Heart right ventricle (tissue), 16 donors: ENCODE measurements around the gene RAD50. TPM values are rescaled to one million over a fixed set of nuclear protein-coding genes. Genes with fewer than 3 reads are reported as not detected.

Source experiments
- ATAC-seq, 8 donors: fragments of 200-7000 bp; cut with Tn5 transposase; one replicate each; pipeline ENCODE4 v1.9.1; 2020; ENCODE audit warnings: mild to moderate bottlenecking in 8 of 8, moderate library complexity in 8 of 8, moderate number of reproducible peaks in 1 of 8
- DNase-seq, 2 donors: peaks; one replicate each; pipeline ENCODE4 v3.0.0-alpha.2; 2020
- H3K27ac ChIP-seq, 10 donors: fragments of 200-600 bp; sonication (generic) in 2 of 10; one replicate each; pipeline versions ENCODE4 v1.5.0 to v1.8.0; 2020 to 2022; ENCODE audit warnings: mild to moderate bottlenecking in 3 of 10
- H3K27me3 ChIP-seq, 7 donors: fragments of 200-600 bp; one replicate each; pipeline ENCODE4 v1.8.0; 2021 to 2022; ENCODE audit warnings: mild to moderate bottlenecking in 2 of 7
- H3K36me3 ChIP-seq, 9 donors: fragments of 200-600 bp; sonication (generic) in 1 of 9; one replicate each; pipeline versions ENCODE4 v1.5.0 to v1.8.0; 2020 to 2022; ENCODE audit warnings: mild to moderate bottlenecking in 2 of 9
- H3K4me1 ChIP-seq, 9 donors: fragments of 200-600 bp; sonication (generic) in 1 of 9; one replicate each; pipeline versions ENCODE4 v1.5.0 to v1.8.0; 2020 to 2022; ENCODE audit warnings: mild to moderate bottlenecking in 4 of 9
- H3K4me3 ChIP-seq, 10 donors: fragments of 200-600 bp; sonication (generic) in 2 of 10; one replicate each; pipeline versions ENCODE4 v1.5.0 to v1.8.0; 2020 to 2022; ENCODE audit warnings: mild to moderate bottlenecking in 7 of 10, moderate library complexity in 2 of 10
- H3K9me3 ChIP-seq, 11 donors: fragments of 200-600 bp in 10 of 11; sonication (generic) in 2 of 11; one replicate each; pipeline versions ENCODE4 v1.5.0 to v1.8.0; 2013 to 2022; ENCODE audit warnings: mild to moderate bottlenecking in 2 of 11, control low read depth in 1 of 11, moderate library complexity in 1 of 11
- WGBS, 2 donors: extraction: QIAGEN DNeasy Blood & Tissue Kit; methylation state at CpG; one replicate each; pipeline ENCODE4 v1.1.7; 2013; ENCODE audit warnings: inconsistent platforms in 1 of 2; 5-methylcytosine and 5-hydroxymethylcytosine counted together
- intact Hi-C, 10 donors: fragments of 100-400 bp; cut with DNase I; formaldehyde crosslinking; loops; one replicate each; pipeline versions ENCODE4 v1.11.1 to v1.14.2; 2022
- polyA plus RNA-seq, 2 donors: library from polyadenylated mRNA; stranded (reverse); fragments of 200-250 nt; gene quantifications; one replicate each; pipeline ENCODE4 v1.2.3, GENCODE V29; 2013
- total RNA-seq, 10 donors: library from RNA; stranded (reverse); fragmentation: NEBNext Ultra II Directional in 3 of 10; extraction: Animal tissue kit (Norgen Biotek cat#: 25700) in 3 of 10; gene quantifications; one replicate each; pipeline versions ENCODE4 v1.2.1 to v1.2.4, GENCODE V29; 2021 to 2023
- TF ChIP-seq, protein P1 (sequence below), 9 donors: fragments of 200-600 bp; sonication (generic) in 2 of 9; IDR thresholded peaks; one replicate each; pipeline versions ENCODE4 v1.5.0 to v1.8.0; 2021 to 2022; ENCODE audit warnings: antibody characterized with exemption in 9 of 9, mild to moderate bottlenecking in 5 of 9, moderate library complexity in 1 of 9
- donor health status: Arrhythmogenic right ventricular cardiomyopathy.
- donor health status: ischemic (EF 13 %, LVEDD 7.1; RV severe dilation, severe dysfunction).
- donor health status: healthy with polysubstance abuse.
- donor health status: DM: no; HTN: yes; CAD: no.
- donor health status: DM: no; HTN: no; CAD: no.
- donor health status: ischemic (EF 25% LVEDD 6.9; RV normal size, moderate dysfunction).
- donor health status: ischemic (EF 25% LVEDD 5.7; RV mildly dilated, moderate dysfunction).
- donor health status: healthy.
- donor health status: DM: yes; HTN: yes; CAD: no.
- donor health status: Ischemic cardiomyopathy.
- donor health status: ischemic (EF 35%, LVEDD 5.7; RV mildly dilated, moderate dysfunction).
- donor health status: nonischemic (EF 11% LVEDD 7.7; RV severe dilation, severe dysfunction).
- donor health status: DM: yes; HTN: yes; CAD: no.
- donor health status: PGD.
- donor health status: ischemic (EF 29% LVEDD 5.4; RV normal size, mild dysfunction).
- donor health status: nonischemic (EF 23%, LVEDD 6.1; RV moderate dilation, normal function).

RAD50 gene
- total and polyA plus RNA-seq, 12 donors, result 6.8 to 38.5 (median 31.8) TPM

DNA sequence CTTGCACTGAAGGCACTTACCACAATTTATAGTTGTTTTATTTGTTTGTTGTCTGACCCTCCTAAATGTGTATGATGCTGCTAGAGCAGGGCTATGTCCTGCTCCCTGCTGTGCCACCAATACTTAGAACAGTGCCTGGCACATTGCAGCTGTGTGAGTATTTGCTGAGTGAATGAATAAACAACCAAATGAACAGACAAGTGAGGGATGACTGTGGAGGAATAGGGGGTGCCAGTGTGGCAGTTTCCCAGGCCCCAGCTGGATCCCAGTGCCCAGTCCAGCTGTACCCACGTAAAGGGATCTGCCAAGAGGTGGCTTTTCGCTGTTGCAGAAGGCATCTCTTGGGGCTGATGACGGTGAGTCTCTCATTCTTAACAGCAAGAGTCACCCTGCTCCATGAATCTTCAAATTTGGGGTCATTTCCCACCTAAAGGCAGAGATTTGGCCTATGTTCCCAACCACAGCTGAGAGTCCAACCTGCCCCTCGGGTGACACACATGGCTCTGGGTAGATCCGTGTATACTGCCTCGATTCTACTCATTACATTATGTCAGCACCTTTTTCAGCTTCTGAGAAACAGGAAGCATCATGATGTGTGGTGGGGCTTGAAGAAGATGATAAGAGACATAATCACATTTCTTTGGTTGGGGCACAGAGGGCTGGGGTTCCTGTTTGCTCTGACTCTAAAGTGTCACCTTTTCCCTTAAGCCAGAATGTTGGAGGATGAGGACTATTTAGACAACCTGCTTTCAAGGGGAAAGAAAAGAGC, 27.7 kb upstream of the RAD50 start:
- ATAC-seq (no peak), DNase-seq (no peak)
- WGBS, 2 donors, result 77 to 78% methylated on average over 6 of the region's 6 CpGs
- H3K36me3 ChIP-seq, result no peaks in the 10 kb centered on the region
- H3K9me3 ChIP-seq, result no peaks in the 10 kb centered on the region
- peaks cover 0 to 6% (median 3%) of the 10 kb centered on the region in 9 donors for H3K4me1 ChIP-seq
- TF ChIP-seq, protein P1, sequence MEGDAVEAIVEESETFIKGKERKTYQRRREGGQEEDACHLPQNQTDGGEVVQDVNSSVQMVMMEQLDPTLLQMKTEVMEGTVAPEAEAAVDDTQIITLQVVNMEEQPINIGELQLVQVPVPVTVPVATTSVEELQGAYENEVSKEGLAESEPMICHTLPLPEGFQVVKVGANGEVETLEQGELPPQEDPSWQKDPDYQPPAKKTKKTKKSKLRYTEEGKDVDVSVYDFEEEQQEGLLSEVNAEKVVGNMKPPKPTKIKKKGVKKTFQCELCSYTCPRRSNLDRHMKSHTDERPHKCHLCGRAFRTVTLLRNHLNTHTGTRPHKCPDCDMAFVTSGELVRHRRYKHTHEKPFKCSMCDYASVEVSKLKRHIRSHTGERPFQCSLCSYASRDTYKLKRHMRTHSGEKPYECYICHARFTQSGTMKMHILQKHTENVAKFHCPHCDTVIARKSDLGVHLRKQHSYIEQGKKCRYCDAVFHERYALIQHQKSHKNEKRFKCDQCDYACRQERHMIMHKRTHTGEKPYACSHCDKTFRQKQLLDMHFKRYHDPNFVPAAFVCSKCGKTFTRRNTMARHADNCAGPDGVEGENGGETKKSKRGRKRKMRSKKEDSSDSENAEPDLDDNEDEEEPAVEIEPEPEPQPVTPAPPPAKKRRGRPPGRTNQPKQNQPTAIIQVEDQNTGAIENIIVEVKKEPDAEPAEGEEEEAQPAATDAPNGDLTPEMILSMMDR (IDR thresholded peaks at IDR 0.05), result no peak
- no peaks in the 10 kb centered on the region for H3K27me3 ChIP-seq
- H3K4me3 ChIP-seq, result no peak overlapping the region
- intact Hi-C loops, result loop anchor here in 6 of 10 donors (5.0 to 10.0 kb wide), 4 partner anchors 186 to 296 kb away; partner anchors contain the start of gene SOWAHA (in 2 of the 6)
- no peak overlapping the region for H3K27ac ChIP-seq

DNA sequence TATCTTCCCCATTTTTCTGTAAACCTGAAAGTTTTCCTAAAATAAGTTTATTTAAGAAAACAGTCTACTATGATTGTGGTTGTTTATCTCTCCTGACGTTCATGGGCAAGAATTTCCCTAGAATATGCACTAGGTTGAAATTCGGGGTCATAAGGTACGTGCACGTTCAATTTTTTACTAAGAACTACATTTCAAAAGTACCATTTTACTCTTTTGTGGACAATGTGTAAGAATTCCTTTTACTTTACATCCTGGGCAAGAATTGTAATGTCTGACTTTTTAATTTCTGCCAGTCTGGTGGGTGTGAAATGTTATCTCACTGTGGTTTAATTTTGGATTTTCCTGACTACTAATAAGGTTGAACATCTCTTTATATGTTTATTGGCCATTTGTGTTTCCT, 25.8 kb upstream of the RAD50 start:
- no peak for ATAC-seq
- intact Hi-C loops, result no loop called here
- Histone ChIP-seq H3K9me3 (no peaks in the 10 kb centered on the region), H3K36me3 (no peaks in the 10 kb centered on the region), H3K4me3 (no peak overlapping the region), H3K4me1 (peaks cover 0 to 6% (median 3%) of the 10 kb centered on the region in 9 donors), H3K27ac (no peak overlapping the region), H3K27me3 (no peaks in the 10 kb centered on the region)
- DNase-seq, result no peak
- TF ChIP-seq, protein P1 (IDR thresholded peaks at IDR 0.05), result no peak
- 85 to 93% methylated on average over 4 of the region's 4 CpGs for WGBS, 2 donors

DNA sequence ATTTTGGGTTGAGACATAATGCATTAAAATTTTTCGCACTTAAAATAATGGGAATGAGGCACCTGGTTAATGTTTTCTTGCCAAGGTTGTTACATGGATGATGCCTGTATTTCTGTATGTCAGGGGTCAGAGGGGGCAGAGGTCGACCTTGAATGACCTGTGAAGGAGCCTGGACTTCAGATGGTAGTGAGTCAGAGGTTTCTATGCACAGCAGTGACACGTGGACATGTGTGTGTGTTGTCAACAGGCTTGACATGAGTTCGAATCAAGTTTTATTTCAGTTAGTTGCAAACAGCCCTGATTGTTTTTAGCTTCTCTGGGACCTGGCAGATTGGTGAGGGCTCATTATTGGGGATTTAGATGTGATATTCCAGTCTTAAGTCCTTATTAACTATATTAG, 17.1 kb upstream of the RAD50 start:
- H3K4me3 ChIP-seq, result no peak overlapping the region
- H3K27ac ChIP-seq, result no peak overlapping the region
- H3K9me3 ChIP-seq, result no peaks in the 10 kb centered on the region
- no peaks in the 10 kb centered on the region for H3K27me3 ChIP-seq
- 77 to 81% methylated on average over 4 of the region's 4 CpGs for WGBS, 2 donors
- TF ChIP-seq, protein P1 (IDR thresholded peaks at IDR 0.05), result no peak
- H3K36me3 ChIP-seq, result no peaks in the 10 kb centered on the region
- H3K4me1 ChIP-seq, result no peaks in the 10 kb centered on the region
- ATAC-seq (no peak), DNase-seq (no peak)
- intact Hi-C loops, result no loop called here

DNA sequence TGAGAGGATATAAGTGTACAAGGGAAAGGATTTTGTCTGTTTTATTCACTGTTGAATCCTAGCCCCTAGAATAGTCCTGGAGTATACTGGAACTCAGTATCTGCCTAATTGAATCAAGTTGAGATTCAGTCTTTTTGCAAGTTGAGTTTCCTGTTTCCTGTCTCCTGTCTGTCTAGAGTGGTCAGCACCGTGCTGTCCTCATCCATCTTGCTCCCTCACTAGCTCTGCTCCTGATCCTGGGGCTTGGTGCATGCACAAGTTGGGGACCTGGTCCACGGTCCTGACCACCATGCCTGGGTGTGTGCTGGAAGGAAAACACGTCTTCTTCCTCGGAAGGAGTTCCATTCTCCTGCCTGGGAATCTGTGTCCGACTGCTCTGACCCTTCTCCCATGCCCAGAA, 16.6 kb upstream of the RAD50 start:
- ATAC-seq (no peak), DNase-seq (no peak)
- H3K27me3 ChIP-seq, result no peaks in the 10 kb centered on the region
- no peak overlapping the region for H3K4me3 ChIP-seq
- TF ChIP-seq, protein P1 (IDR thresholded peaks at IDR 0.05), result no peak
- H3K9me3 ChIP-seq, result no peaks in the 10 kb centered on the region
- 78 to 83% methylated on average over 5 of the region's 5 CpGs for WGBS, 2 donors
- no peaks in the 10 kb centered on the region for H3K4me1 ChIP-seq
- no peaks in the 10 kb centered on the region for H3K36me3 ChIP-seq
- no peak overlapping the region for H3K27ac ChIP-seq
- intact Hi-C loops, result no loop called here
